A549 (cell line): ENCODE results near the gene MED13L. TPM values are rescaled to one million over a fixed set of nuclear protein-coding genes. Genes with fewer than 3 reads are reported as not detected.
A peak's percentile ranks its signal among the peaks of the same experiment; 100 is the strongest.

Experiments
- ATAC-seq, 2 experiments: fragments of 200-7000 bp in 1 of 2; fragments of >200 bp in 1 of 2; cut with Nextera tagmentation in 1 of 2; cut with Tn5 transposase in 1 of 2; 3 replicates each; pipeline versions ENCODE4 v1.8.0 to v1.9.1; 2018 to 2020; ENCODE audit warnings: mild to moderate bottlenecking in 1 of 2, moderate library complexity in 1 of 2
- CTCF ChIA-PET: fragments of 300-600 bp; sonication (Branson Sonifier 250); formaldehyde crosslinking; extraction: SDS; loops from one replicate; lab custom pipeline; 2021; ENCODE audit warnings: antibody characterized with exemption, inconsistent platforms; lab: Yijun Ruan, JAX
- POLR2A ChIA-PET: fragments of 350-600 bp; formaldehyde crosslinking; extraction: SDS; loops from one replicate; lab custom pipeline; 2021; ENCODE audit warnings: antibody characterized with exemption, inconsistent platforms; lab: Yijun Ruan, JAX
- DNase-seq, 2 experiments: peaks; one replicate each; pipeline versions ENCODE4 v3.0.0 to v3.0.0-alpha.2; 2011 to 2016; ENCODE audit warnings: low read depth in 1 of 2, low spot score in 1 of 2
- FAIRE-seq: peaks from 2 replicates; lab custom pipeline; 2011; peaks lifted over from hg19 to GRCh38; lab: Jason Lieb, UNC
- H3K27ac ChIP-seq, 2 experiments: fragments of >200 bp; sonication (Bioruptor Twin); formaldehyde crosslinking; 3 replicates each; pipeline ENCODE4 v1.5.1; 2016 to 2017
- H3K4me1 ChIP-seq: fragments of >200 bp; sonication (Bioruptor Twin); formaldehyde crosslinking; 3 replicates; pipeline ENCODE4 v1.6.1; 2016
- H3K4me2 ChIP-seq: fragments of >200 bp; sonication (Bioruptor Twin); formaldehyde crosslinking; 3 replicates; pipeline ENCODE4 v1.6.1; 2016
- H3K4me3 ChIP-seq: fragments of >200 bp; sonication (Bioruptor Twin); formaldehyde crosslinking; 3 replicates; pipeline ENCODE4 v1.5.1; 2016
- H3K9me3 ChIP-seq: fragments of >200 bp; sonication (Bioruptor Twin); formaldehyde crosslinking; 3 replicates; pipeline ENCODE4 v1.6.1; 2016
- CBX8 ChIP-seq: fragments of 200-600 bp; sonication (generic); IDR thresholded peaks from 2 replicates; pipeline ENCODE4 v1.6.1; 2016
- CEBPB ChIP-seq, 2 experiments: fragments of >200 bp in 1 of 2; sonication (Bioruptor Twin) in 1 of 2; formaldehyde crosslinking in 1 of 2; IDR thresholded peaks; 2 replicates each; pipeline ENCODE4 v1.6.1; 2012 to 2016
- CHD4 ChIP-seq: fragments of 200-600 bp; sonication (generic); IDR thresholded peaks from 2 replicates; pipeline ENCODE4 v1.6.1; 2016; ENCODE audit warnings: antibody characterized with exemption, mild to moderate bottlenecking, borderline replicate concordance
- FOSL2 ChIP-seq, 2 experiments: fragments of 450-650 bp in 1 of 2; fragments of >200 bp in 1 of 2; sonication (Bioruptor Twin) in 1 of 2; formaldehyde crosslinking; IDR thresholded peaks; 2 replicates each; pipeline versions ENCODE4 v1.5.0 to v1.6.1; 2016 to 2020; ENCODE audit warnings: mild to moderate bottlenecking in 1 of 2, moderate library complexity in 1 of 2
- FOXS1 ChIP-seq: fragments of 250-450 bp; sonication (Bioruptor Pico); IDR thresholded peaks from 2 replicates; pipeline ENCODE4 v1.5.0; 2020; ENCODE audit warnings: mild to moderate bottlenecking, moderate library complexity
- HDAC2 ChIP-seq: fragments of 200-600 bp; sonication (generic); IDR thresholded peaks from 2 replicates; pipeline ENCODE4 v1.6.1; 2016
- HEYL ChIP-seq: fragments of 250-450 bp; sonication (Bioruptor Pico); IDR thresholded peaks from 2 replicates; pipeline ENCODE4 v1.8.0; 2021; ENCODE audit warnings: mild to moderate bottlenecking, moderate library complexity
- HOXA7 ChIP-seq: fragments of 250-450 bp; sonication (Bioruptor Pico); IDR thresholded peaks from 2 replicates; pipeline ENCODE4 v1.5.0; 2020; ENCODE audit warnings: mild to moderate bottlenecking, moderate library complexity
- JUN ChIP-seq, 2 experiments: fragments of >200 bp; sonication (Bioruptor Twin); formaldehyde crosslinking; IDR thresholded peaks; 2 replicates in 1 of 2; 3 replicates in 1 of 2; pipeline ENCODE4 v1.6.1; 2016 to 2017
- KDM1A ChIP-seq: fragments of 200-600 bp; sonication (generic); IDR thresholded peaks from 2 replicates; pipeline ENCODE4 v1.6.1; 2016; ENCODE audit warnings: low read depth, mild to moderate bottlenecking
- MYC ChIP-seq: IDR thresholded peaks from 2 replicates; pipeline ENCODE4 v1.6.1; 2012; ENCODE audit warnings: mild to moderate bottlenecking, inconsistent platforms, low read length, improper control_type of control experiment, borderline replicate concordance
- NPAS2 ChIP-seq: fragments of 250-450 bp; sonication (Bioruptor Pico); IDR thresholded peaks from 2 replicates; pipeline ENCODE4 v1.8.0; 2022; ENCODE audit warnings: mild to moderate bottlenecking, moderate library complexity, borderline replicate concordance
- POLR2A ChIP-seq: IDR thresholded peaks from 2 replicates; pipeline ENCODE4 v1.6.1; 2012; ENCODE audit warnings: mild to moderate bottlenecking, low read length
- POLR2AphosphoS2 ChIP-seq: conservative IDR thresholded peaks from 2 replicates; pipeline ENCODE4 v1.6.1; 2012; ENCODE audit warnings: low read length, improper control_type of control experiment, inconsistent platforms
- RARB ChIP-seq: fragments of 250-450 bp; sonication (Bioruptor Pico); IDR thresholded peaks from 2 replicates; pipeline ENCODE4 v1.8.0; 2021; ENCODE audit warnings: mild to moderate bottlenecking, moderate library complexity
- RFX5 ChIP-seq: fragments of 450-650 bp; IDR thresholded peaks from 2 replicates; pipeline ENCODE4 v1.7.1; 2014; ENCODE audit warnings: antibody characterized with exemption, mild to moderate bottlenecking, moderate library complexity
- TP53 ChIP-seq: fragments of 250-450 bp; sonication (Bioruptor Pico); IDR thresholded peaks from 2 replicates; pipeline ENCODE4 v1.5.0; 2021; ENCODE audit warnings: mild to moderate bottlenecking, moderate library complexity
- ZFP36 ChIP-seq: fragments of 450-650 bp; IDR thresholded peaks from 2 replicates; pipeline ENCODE4 v1.6.1; 2014; ENCODE audit warnings: borderline replicate concordance; ENCODE audit not compliant: partially characterized antibody
- ZNF302 ChIP-seq: fragments of 250-450 bp; sonication (Bioruptor Pico); IDR thresholded peaks from 2 replicates; pipeline ENCODE4 v1.9.0; 2021; ENCODE audit warnings: inconsistent platforms, mild to moderate bottlenecking, moderate library complexity
- WGBS: methylation state at CpG from one replicate; pipeline ENCODE4 v1.1.6; 2017; ENCODE audit errors: missing lambda C conversion rate; 5-methylcytosine and 5-hydroxymethylcytosine counted together
- polyA plus RNA-seq, 4 experiments: library from polyadenylated mRNA; depleted of rRNA in 3 of 4; stranded (reverse); fragments of >200 nt; fragmentation: RNase III in 1 of 4; extraction: RNeasy Plus Mini Kit Qiagen cat#74134 plus additional on column Dnase treatment in 1 of 4; gene quantifications; 2 replicates in 3 of 4; 3 replicates in 1 of 4; pipeline ENCODE4 v1.2.3, GENCODE V29; 2011 to 2017
- TF ChIP-seq, protein P1 (sequence below): IDR thresholded peaks from 2 replicates; pipeline ENCODE4 v1.6.1; 2012; ENCODE audit warnings: low read depth, borderline replicate concordance
- TF ChIP-seq, protein P2 (sequence below): fragments of 200-600 bp; sonication (generic); IDR thresholded peaks from 2 replicates; pipeline ENCODE4 v1.6.1; 2016; ENCODE audit warnings: antibody characterized with exemption, mild to moderate bottlenecking, moderate library complexity
- TF ChIP-seq, protein P3 (sequence below): IDR thresholded peaks from 2 replicates; pipeline ENCODE4 v1.6.1; 2012
- TF ChIP-seq, protein P4 (sequence below): fragments of 250-450 bp; sonication (Bioruptor Pico); IDR thresholded peaks from 2 replicates; pipeline ENCODE4 v1.5.0; 2020; ENCODE audit warnings: low read depth, mild to moderate bottlenecking, moderate library complexity
- TF ChIP-seq, protein P5 (sequence below): fragments of >200 bp; sonication (Bioruptor Twin); formaldehyde crosslinking; IDR thresholded peaks from 3 replicates; pipeline ENCODE4 v1.6.1; 2016
- TF ChIP-seq, protein P6 (sequence below): IDR thresholded peaks from 2 replicates; pipeline ENCODE4 v1.6.1; 2012

MED13L gene
- polyA plus RNA-seq, 2 of the 4 experiments (the other 2 are of a cell fraction): 23.2 to 134 TPM

DNA sequence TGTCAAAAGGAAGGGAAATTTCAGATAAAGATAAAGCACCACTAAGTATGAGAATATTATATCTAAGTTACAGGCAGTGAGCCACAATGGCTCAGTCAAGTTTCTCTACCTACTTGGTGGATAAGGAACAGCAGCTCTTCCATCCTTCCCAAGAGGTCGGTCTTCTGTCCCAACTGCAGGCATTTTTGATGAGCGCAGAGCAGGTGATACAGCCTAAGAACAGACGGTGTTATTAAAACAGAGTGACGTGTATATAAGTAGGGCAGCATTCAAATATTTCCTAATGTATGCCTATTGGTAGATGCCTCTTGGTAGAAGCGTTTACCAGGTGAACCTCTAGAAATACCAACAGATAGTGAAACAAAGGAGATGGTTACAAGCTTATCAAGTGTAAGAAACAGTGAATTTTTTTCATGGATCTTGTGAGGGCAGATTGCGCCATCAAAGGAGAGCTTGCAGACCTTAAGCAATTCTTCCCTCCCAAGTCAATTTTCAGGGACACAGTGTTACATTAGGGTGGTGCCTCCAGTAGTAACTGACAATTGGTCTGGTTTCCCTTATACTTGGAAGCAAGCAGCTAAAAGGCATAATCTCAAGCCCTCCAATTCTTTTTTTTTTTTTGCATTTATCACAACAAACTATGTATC is 274.5 kb downstream of the MED13L start:
- FAIRE-seq (no peak), ATAC-seq (no peak), DNase-seq (peak in 1 of 2 experiments; percentile 18)
- Histone ChIP-seq H3K4me1 (0 out of 3 replicates have a peak, but pooled peaks cover 5% of the 10 kb centered on the region), H3K9me3 (no peaks in the 10 kb centered on the region), H3K4me2 (no peak overlapping the region), H3K27ac (no peak overlapping the region), H3K4me3 (no peak overlapping the region)
- 91% methylated on average over 6 of the region's 6 CpGs for WGBS
- TF ChIP-seq RFX5: no peak
- TF ChIP-seq, protein P1, sequence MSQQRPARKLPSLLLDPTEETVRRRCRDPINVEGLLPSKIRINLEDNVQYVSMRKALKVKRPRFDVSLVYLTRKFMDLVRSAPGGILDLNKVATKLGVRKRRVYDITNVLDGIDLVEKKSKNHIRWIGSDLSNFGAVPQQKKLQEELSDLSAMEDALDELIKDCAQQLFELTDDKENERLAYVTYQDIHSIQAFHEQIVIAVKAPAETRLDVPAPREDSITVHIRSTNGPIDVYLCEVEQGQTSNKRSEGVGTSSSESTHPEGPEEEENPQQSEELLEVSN: no peak
- TF ChIP-seq CEBPB (IDR thresholded peaks at IDR 0.05): peak; percentile 60 to 61; a peak in 3 of 4 replicates
- no peak for TF ChIP-seq TP53 (CRISPR knock-in tag)
- TF ChIP-seq, protein P2, sequence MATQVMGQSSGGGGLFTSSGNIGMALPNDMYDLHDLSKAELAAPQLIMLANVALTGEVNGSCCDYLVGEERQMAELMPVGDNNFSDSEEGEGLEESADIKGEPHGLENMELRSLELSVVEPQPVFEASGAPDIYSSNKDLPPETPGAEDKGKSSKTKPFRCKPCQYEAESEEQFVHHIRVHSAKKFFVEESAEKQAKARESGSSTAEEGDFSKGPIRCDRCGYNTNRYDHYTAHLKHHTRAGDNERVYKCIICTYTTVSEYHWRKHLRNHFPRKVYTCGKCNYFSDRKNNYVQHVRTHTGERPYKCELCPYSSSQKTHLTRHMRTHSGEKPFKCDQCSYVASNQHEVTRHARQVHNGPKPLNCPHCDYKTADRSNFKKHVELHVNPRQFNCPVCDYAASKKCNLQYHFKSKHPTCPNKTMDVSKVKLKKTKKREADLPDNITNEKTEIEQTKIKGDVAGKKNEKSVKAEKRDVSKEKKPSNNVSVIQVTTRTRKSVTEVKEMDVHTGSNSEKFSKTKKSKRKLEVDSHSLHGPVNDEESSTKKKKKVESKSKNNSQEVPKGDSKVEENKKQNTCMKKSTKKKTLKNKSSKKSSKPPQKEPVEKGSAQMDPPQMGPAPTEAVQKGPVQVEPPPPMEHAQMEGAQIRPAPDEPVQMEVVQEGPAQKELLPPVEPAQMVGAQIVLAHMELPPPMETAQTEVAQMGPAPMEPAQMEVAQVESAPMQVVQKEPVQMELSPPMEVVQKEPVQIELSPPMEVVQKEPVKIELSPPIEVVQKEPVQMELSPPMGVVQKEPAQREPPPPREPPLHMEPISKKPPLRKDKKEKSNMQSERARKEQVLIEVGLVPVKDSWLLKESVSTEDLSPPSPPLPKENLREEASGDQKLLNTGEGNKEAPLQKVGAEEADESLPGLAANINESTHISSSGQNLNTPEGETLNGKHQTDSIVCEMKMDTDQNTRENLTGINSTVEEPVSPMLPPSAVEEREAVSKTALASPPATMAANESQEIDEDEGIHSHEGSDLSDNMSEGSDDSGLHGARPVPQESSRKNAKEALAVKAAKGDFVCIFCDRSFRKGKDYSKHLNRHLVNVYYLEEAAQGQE: no peak
- CTCF ChIA-PET: interaction anchor here (0.6 to 2.8 kb wide), 10 partner anchors 13 to 1387 kb away, joined by 3 to 9 read pairs (median 4); no protein-coding TSS in a partner anchor
- POLR2A ChIA-PET: no interaction called here

DNA sequence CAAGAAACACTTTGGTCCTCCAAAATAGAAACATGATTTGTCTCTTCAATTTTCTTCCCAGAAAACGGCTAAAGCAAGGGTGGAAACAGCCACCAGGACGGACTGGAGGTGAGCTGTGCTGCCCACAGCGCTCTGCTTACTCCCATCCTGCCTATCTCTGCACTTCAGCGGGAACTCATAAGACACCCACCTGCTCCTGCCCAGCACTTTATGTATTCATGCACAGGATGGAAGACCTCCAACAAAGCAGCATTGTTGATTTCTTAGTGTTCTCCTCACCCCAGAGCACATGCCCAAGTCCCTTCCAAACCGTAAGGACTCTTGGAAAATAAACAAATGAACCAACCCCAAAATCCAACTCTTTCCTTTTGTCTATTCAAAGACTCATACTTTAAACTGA is 277.2 kb downstream of the MED13L start:
- no peak overlapping the region for H3K4me2 ChIP-seq
- ChIA-PET POLR2A (no interaction called here), CTCF (interaction anchor here (0.6 kb wide), 1 partner anchor 886 kb away, joined by 3 read pairs; no protein-coding TSS in a partner anchor)
- no peak overlapping the region for H3K4me3 ChIP-seq
- no peak for TF ChIP-seq POLR2AphosphoS2
- no peak for TF ChIP-seq FOXS1
- TF ChIP-seq NPAS2 (CRISPR knock-in tag): no peak
- no peak for TF ChIP-seq HDAC2
- TF ChIP-seq MYC: no peak
- no peak for TF ChIP-seq POLR2A
- TF ChIP-seq CHD4: no peak
- TF ChIP-seq, protein P3, sequence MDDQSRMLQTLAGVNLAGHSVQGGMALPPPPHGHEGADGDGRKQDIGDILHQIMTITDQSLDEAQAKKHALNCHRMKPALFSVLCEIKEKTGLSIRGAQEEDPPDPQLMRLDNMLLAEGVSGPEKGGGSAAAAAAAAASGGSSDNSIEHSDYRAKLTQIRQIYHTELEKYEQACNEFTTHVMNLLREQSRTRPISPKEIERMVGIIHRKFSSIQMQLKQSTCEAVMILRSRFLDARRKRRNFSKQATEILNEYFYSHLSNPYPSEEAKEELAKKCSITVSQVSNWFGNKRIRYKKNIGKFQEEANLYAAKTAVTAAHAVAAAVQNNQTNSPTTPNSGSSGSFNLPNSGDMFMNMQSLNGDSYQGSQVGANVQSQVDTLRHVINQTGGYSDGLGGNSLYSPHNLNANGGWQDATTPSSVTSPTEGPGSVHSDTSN: no peak
- no peak for TF ChIP-seq KDM1A
- TF ChIP-seq, protein P4, sequence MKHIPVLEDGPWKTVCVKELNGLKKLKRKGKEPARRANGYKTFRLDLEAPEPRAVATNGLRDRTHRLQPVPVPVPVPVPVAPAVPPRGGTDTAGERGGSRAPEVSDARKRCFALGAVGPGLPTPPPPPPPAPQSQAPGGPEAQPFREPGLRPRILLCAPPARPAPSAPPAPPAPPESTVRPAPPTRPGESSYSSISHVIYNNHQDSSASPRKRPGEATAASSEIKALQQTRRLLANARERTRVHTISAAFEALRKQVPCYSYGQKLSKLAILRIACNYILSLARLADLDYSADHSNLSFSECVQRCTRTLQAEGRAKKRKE: no peak
- no peak for TF ChIP-seq FOSL2 (IDR thresholded peaks at IDR 0.05)
- TF ChIP-seq FOSL2 (CRISPR knock-in tag; IDR thresholded peaks at IDR 0.05): no peak
- TF ChIP-seq, protein P5, sequence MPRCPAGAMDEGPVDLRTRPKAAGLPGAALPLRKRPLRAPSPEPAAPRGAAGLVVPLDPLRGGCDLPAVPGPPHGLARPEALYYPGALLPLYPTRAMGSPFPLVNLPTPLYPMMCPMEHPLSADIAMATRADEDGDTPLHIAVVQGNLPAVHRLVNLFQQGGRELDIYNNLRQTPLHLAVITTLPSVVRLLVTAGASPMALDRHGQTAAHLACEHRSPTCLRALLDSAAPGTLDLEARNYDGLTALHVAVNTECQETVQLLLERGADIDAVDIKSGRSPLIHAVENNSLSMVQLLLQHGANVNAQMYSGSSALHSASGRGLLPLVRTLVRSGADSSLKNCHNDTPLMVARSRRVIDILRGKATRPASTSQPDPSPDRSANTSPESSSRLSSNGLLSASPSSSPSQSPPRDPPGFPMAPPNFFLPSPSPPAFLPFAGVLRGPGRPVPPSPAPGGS: no peak
- TF ChIP-seq ZFP36: no peak
- TF ChIP-seq HEYL (CRISPR knock-in tag): no peak
- no peak for TF ChIP-seq HOXA7 (CRISPR knock-in tag)
- TF ChIP-seq, protein P6, sequence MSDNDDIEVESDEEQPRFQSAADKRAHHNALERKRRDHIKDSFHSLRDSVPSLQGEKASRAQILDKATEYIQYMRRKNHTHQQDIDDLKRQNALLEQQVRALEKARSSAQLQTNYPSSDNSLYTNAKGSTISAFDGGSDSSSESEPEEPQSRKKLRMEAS: no peak
- no peak for TF ChIP-seq CBX8
- TF ChIP-seq JUN (IDR thresholded peaks at IDR 0.05): no peak
- no peak for TF ChIP-seq ZNF302 (CRISPR knock-in tag)
- no peak for TF ChIP-seq RARB (CRISPR knock-in tag)
- no peak overlapping the region for H3K27ac ChIP-seq
- H3K4me1 ChIP-seq: 0 out of 3 replicates have a peak, but pooled peaks cover 5% of the 10 kb centered on the region
- DNase-seq (no peak), FAIRE-seq (no peak), ATAC-seq (peak in 1 of 2 experiments; percentile 45; a peak in 3 of 6 replicates)
- H3K9me3 ChIP-seq: no peaks in the 10 kb centered on the region
- WGBS: 87% methylated on average over 5 of the region's 5 CpGs
